Tibial nerve (tissue), 3 donors: Measurements from ENCODE around the gene MED9.

Experiments
- CTCF ChIP-seq, 5 experiments: fragments of 200-600 bp in 3 of 5; fragments of 450-650 bp in 2 of 5; sonication (generic) in 3 of 5; IDR thresholded peaks; one replicate each; pipeline ENCODE4 v1.5.1; 2016 to 2019; ENCODE audit warnings: antibody characterized with exemption in 5 of 5, mild to moderate bottlenecking in 3 of 5, moderate library complexity in 2 of 5
- POLR2A ChIP-seq, 2 donors: fragments of 450-650 bp; IDR thresholded peaks; one replicate each; pipeline ENCODE4 v1.6.1; 2017; ENCODE audit warnings: antibody characterized with exemption in 2 of 2, mild to moderate bottlenecking in 2 of 2, moderate library complexity in 2 of 2

GRCh38 chr17:17446666-17447155, 30.1 kb upstream of the MED9 start:
- TF ChIP-seq CTCF (IDR thresholded peaks at IDR 0.05) = no peak
- TF ChIP-seq POLR2A (IDR thresholded peaks at IDR 0.05) = no peak
